Right ventricle myocardium superior (tissue), 1 donor: Measurements from ENCODE around the gene GLIS2. TPM values are rescaled to one million over a fixed set of nuclear protein-coding genes. Genes with fewer than 3 reads are reported as not detected.

Experiments
- ATAC-seq: fragments of 200-7000 bp; cut with Tn5 transposase; one replicate; pipeline ENCODE4 v1.9.1; 2020; ENCODE audit warnings: mild to moderate bottlenecking; ENCODE audit not compliant: poor library complexity
- DNase-seq: peaks from one replicate; pipeline ENCODE4 v3.0.0-alpha.2; 2020
- intact Hi-C: fragments of 100-400 bp; cut with DNase I; formaldehyde crosslinking; loops from one replicate; pipeline ENCODE4 v1.11.2; 2022
- total RNA-seq: library from RNA; stranded (reverse); fragmentation: NEBNext Ultra II Directional; extraction: Animal tissue kit (Norgen Biotek cat#: 25700); gene quantifications from one replicate; pipeline ENCODE4 v1.2.1, GENCODE V29; 2021
- donor health status: DM: no; HTN: yes; CAD: no; lungs with severe emphysema.

GLIS2 gene
- total RNA-seq, 1 donor from 2014 or later: 14.6 TPM

- peak; percentile 83 for DNase-seq
- intact Hi-C loops: loop anchor here (2.0 kb wide), 1 partner anchor 44 kb away; no protein-coding TSS in a partner anchor
- peak; percentile 77 for ATAC-seq
Measured at GRCh38 chr16:4358831-4359561, 43.1 kb downstream of the GLIS2 start.

- ATAC-seq (no peak), DNase-seq (no peak)
Measured at GRCh38 chr16:4359914-4360313, 44.0 kb downstream of the GLIS2 start.

GRCh38 chr16:4360538-4361021 lies 44.7 kb downstream of the GLIS2 start:
- intact Hi-C loops: no loop called here
- DNase-seq (no peak), ATAC-seq (no peak)

More at GRCh38 chr16:4359914-4360313, 44.0 kb downstream of the GLIS2 start:
- intact Hi-C loops: loop anchor here (2.0 kb wide), 1 partner anchor 43 kb away; no protein-coding TSS in a partner anchor

DNA sequence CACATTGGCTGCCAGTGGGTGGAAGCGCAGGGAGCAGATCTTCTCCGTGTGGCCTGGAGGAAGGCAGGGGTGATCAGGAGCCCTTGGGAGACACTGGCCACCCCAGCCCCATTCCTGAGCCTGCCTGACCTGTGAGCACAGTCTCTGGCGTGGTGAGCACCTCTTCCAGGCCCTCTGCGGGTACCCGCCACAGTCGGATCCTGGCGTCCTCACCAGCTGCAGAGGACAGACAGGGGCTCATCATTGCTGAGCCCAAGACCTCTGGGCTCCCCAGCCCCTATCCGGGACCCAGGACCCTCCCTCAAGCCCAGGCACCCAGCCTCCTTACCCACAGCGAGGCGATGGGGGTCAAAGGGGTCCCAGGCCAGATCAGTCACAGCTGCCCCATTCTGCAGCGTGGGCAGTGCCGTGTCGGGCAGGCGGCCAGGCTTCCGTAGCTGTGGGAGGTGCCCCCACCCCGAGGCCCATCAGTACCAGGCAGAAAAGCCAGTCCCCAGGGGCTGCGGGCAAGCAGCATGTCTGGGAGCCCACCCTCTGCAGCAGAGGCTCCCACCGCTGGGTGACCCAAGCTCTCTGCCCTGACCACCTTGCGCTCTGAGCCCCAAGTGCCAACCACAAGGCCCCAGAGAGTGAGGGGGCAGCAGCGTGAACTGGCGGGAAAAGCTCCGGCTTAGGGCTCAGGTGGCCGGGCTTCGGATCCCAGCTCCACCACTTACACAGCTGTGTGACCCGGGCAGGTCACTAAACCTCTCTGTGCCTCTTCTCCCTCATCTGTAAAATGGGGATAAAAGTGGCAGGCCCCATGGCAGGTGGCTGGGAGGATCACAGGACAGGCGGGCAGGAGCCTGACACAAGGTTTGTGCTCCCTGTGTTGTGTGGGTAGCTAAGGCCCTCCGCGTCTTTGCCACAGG lies 45.4 kb downstream of the GLIS2 start:
- DNase-seq (no peak), ATAC-seq (no peak)
- intact Hi-C loops: no loop called here

DNA sequence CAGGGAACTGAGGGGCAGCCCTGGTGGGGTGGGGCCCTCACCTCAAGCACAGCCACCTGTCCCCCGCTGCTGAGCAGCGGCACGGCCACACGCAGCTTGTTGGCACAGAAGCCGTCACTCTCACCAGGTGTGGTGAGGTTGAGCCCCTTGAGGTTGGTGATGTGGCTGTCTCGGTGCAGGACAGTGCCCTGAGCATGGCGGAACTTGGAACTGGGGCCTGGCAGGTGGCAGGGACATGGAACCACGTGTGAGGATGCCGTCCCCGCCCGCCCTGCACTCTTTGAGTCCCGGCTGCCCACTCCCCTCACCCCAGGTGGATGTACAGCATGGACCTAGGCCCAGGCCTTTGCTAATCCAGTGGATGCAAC lies 46.1 kb downstream of the GLIS2 start:
- intact Hi-C loops: no loop called here
- no peak for DNase-seq
- ATAC-seq: no peak

DNA sequence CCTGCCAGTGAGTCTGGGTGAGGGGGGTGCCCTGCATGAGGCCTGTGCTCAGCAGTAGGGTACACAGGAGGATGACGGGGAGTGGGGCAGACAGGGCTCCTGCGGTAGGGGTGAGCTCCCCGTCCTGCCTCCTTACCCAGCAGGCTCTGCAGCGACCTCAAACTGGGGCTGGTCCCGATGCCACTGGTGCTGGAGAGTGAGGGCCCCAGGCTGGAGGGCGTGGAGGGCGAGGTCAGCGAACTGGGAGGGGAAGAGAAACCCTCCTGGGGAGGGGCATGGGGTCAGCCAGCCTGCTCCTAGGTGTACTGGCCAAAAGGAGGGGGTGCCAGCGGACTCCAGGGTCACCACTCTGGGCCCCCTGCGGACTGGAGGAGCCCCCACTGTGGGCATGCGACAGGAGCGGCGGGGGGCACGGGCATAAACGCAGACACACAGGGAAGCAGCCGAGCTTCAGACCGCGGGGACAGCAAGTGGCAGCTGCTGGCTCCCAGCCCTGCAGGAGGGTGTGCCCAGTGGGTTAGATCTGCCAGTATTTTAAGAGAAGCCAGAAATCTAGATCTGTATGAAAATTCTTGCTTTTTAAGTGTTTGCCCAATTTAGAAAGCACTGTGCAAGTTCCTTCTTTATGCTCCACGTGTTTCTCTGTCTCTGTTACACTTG lies 46.7 kb downstream of the GLIS2 start:
- intact Hi-C loops: no loop called here
- DNase-seq: no peak
- ATAC-seq: no peak

GRCh38 chr16:4364196-4365013 lies 48.5 kb downstream of the GLIS2 start:
- intact Hi-C loops: no loop called here
- DNase-seq (no peak), ATAC-seq (no peak)

DNA sequence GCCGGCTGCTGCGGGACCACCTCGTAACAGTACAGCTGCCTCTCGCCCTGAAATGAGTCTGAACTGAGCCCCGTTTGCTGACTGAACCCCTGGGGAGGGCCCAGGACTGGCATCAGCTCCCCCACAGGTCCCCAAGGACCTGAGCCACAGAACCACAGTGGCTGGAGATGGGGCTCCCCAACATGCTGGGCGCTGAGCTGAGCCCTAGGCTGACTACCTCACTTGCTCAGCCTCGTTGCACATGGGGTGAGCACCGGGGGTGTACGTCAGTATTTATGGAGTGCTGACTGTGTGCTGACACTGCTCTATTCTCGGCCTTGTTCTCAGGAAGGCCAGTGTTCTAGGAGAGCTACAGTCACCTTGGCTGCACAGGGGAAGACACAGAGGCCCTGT lies 49.1 kb downstream of the GLIS2 start:
- DNase-seq (no peak), ATAC-seq (no peak)
- intact Hi-C loops: no loop called here

DNA sequence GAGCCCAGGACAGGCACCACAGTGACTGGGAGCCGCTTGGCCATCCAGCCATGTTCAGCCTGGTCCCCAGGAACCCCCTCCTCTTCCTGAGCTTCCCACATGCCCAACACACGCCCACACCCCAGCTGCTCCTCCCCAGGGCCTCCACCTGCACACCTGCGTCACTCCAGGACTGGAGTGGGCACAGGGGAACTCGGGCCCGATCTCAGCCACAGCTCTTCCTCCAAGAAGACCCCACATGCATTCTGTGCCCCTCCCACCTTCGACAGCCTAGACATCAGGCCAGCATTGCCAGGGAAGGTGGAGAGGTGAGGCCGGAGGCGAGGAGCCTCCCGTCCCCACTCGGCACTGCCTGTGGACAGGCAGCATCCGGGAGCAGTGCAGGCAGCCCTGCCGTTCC lies 49.7 kb downstream of the GLIS2 start:
- ATAC-seq: no peak
- intact Hi-C loops: no loop called here

DNA sequence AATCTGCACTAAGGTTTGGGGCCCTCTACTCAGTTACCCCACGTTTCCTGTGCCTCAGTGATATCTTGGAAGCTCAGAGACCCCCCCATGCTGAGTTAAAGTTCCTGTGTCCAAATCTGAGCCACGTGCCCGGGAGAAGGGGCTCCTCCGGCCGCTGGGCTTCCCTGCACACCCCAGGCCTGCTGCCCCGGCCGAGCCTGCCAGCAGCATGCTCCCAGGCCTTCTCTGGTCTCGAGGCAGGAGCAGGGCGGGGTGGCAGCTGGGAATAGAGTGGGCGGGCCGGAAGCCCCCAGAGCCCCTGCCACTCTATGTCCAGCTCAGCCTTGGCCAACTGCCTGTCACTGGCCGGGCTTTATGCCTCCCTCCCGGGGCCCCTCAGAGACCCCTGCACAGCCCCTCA lies 50.1 kb downstream of the GLIS2 start:
- ATAC-seq: no peak
- intact Hi-C loops: no loop called here
- DNase-seq: no peak

More for the DNA sequence above, 49.7 kb downstream of the GLIS2 start:
- DNase-seq: no peak

GRCh38 chr16:4367393-4367856 lies 51.6 kb downstream of the GLIS2 start:
- DNase-seq: no peak
- ATAC-seq: no peak
- intact Hi-C loops: no loop called here

DNA sequence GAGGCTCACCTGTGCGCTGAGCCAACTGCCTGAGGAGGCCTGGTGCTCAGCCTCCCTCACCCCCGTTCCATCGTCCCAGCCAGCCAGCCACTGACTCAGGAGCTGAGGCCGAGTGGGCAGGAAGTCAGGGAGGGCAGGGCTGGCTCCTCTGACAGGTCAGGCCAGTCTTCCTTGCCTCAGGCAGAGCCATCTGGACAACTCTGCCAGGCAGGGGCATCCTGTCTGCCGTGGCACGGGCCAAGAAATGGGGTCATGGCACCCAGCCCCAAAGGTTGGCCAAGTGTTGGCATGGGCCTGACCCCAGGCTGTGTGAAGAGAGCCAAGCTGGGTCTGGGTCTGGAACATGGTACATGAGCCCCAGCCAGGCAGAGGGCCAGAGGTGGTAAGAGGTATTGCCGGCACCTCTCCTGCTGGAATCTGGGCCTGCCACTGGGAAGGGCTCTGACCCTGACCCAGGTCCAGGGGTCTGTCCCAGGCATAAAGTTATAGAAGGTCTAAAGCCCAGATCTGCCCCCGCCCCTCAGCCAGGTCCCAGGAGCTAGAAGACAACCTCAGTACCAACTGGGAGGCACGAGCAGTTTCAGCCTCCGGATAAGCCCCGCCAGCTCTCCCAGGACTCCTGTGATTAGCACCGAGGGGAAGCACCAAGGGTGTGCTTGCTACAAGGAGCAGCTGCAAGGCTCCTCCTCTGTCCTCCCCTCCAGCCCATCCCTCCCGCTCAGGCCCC lies 53.3 kb downstream of the GLIS2 start:
- ATAC-seq: no peak
- DNase-seq: no peak
- intact Hi-C loops: no loop called here

DNA sequence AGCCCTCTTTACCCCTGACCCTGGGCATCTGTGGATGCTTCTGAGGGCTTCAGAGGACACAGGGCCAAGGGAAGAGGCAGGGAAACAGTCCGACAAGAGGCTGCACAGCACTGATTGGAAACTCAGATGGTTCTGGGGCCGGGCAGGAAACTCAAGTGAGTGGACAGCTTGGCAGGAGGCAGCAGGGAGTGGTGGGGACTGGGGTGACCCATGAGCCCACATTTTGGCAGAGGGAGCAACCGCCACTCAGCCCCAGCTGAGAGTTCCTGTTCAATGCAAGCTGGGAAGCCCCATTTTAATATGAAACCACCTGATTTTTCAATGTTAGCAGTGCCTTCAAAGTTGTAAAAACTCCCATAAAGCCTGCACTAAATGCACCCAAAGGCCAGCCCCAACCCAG lies 54.3 kb downstream of the GLIS2 start:
- intact Hi-C loops: no loop called here
- DNase-seq (no peak), ATAC-seq (no peak)

DNA sequence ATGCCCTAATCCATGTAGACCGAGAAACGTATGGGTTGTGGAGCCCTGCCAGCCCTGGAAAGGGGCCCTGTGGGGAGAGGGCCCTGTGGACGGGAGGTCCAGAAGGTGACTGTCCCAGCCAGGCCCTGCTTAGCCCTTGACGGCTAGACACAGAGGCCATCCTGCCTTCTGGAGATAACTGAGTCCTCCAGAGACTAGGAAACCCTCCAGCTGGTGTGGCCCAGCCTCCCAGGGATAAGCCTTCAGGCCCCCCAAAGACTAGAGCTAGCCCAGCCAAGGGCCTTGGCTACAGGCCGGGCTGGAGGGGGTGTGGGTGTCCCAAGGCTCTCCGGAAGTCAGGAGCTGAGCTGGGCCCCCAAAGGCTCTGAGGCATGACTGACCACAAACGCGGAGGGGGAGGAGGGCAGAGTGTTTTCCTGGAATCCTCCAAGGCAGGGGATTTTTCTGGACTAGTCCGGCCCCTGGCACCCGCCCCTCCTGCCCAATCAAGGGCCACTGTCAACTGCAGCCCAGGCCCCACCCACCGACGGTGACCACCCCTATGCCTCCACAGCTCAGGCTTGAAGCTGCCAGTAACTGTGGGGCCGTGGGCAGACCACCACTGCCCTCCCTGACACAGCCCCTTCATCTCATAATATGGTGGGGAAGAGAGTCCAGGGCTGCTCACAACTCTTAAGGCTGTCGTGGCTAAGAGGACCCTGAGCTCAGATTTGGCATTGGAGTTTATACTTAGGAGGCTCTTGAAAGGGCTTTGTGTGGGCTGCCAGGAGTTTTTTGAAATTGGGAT lies 54.9 kb downstream of the GLIS2 start:
- DNase-seq (peak; percentile 86), ATAC-seq (peak; percentile 47)

DNA sequence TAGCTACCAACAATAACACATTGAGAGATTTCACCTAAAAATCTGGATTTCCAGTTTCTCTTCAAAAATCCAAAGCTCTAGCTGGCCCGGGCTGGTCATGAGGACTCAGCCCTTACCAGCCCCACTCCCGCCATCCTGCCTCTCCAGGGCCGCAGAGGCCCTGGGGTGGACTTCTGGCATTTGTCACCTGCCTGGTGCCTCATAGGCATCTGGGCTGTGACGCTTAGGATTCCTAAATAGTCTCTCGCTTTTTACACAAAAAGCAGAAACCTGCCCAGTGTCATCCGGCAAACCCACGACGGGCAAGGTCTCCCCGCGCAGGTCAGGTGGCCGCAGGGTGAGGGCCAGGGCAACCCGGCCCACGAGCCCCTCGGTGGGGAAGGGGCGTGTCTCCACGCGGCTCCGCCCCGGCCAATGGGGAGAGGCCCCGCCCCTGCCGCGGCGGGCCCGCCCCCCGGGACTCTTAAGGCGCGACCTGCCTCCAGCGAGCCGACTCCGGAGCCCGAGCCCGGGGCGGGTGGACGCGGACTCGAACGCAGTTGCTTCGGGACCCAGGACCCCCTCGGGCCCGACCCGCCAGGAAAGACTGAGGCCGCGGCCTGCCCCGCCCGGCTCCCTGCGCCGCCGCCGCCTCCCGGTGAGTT lies 55.6 kb downstream of the GLIS2 start, which contains the start of gene VASN:
Gene VASN, plus strand, starts transcription at position 492 of the 644 bp plus-strand sequence. CDS start 9,030 bp downstream, outside the sequence.
- intact Hi-C loops: no loop called here
- peak; percentile 81 for ATAC-seq
- DNase-seq: peak; percentile 90

More for the DNA sequence above, 54.9 kb downstream of the GLIS2 start:
- intact Hi-C loops: no loop called here

DNA sequence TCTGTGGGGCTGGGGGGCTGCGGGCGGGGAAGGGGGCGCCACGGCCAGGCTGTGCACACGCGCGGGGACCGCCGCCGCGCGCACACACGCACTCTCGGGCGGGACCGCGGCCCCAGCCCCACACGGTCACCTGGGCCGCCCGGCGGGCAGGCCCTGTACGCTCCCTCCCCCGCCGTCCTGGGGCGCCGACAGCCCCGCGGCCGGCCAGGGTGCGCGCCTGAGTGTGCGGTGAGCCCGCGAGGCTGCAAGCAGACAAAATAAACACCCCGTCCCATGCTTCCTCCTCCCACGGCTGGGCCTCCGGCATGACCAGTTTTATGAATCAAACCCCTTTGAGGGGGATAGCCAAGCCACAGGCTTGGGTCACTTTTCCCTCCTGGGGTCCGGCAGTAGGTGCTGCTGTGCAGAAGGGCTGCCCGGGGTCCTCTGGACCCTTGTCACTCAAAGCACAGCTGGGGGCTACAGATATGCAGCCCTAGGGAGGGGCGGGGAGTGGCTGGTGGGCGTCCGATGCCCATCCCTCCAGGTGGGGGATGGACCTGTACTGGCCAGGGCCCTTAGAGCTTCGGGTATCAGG lies 56.2 kb downstream of the GLIS2 start:
- ATAC-seq (peak; percentile 6), DNase-seq (no peak)
- intact Hi-C loops: no loop called here
